Measurements from ENCODE around the gene DACH2.
A peak's percentile ranks its signal among the peaks of the same experiment; 100 is the strongest.

The DACH2 gene

DNA sequence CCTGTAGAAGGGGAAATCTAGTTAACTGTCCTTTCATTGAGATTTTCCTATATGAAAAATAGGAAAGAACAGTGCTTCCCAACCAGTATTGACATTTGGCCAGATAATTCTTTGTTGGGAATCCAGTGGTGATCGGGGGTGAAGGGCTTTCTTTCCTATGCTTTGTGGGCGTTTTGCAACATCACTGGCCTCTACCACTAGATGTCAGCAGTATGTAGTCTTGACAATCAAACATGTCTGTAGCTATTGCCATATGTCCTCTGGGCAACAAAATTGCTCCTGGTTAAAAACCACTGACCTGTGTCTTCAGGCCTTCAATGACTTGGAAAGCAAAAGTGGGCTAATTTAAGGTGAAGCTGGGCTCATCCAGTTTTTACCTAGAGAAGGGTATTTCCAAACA, 658.5 kb downstream of the DACH2 start:
- DNase-seq (ENCODE audit: low read depth, low spot score), result peak; percentile 20

DNA sequence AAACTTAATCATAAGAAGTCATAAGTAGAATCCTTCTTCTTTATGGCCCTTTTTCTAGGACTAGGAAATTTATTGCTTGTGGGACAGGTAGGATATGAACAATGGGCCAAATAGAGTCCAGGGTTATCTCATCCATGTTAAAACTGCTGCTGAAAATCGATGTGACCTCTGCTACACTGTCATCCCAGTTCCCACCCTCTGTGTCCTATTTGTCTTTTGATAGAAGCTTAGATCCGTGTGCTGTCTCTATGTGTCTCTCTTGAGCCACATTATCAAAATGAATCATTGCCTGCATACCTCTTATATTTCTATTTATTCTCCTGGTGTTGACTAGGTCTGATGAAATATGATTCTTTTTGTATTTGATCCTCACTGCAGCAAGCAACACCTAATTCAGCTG, 661.4 kb downstream of the DACH2 start:
- no peak for DNase-seq (ENCODE audit: low read depth, low spot score)

DNA sequence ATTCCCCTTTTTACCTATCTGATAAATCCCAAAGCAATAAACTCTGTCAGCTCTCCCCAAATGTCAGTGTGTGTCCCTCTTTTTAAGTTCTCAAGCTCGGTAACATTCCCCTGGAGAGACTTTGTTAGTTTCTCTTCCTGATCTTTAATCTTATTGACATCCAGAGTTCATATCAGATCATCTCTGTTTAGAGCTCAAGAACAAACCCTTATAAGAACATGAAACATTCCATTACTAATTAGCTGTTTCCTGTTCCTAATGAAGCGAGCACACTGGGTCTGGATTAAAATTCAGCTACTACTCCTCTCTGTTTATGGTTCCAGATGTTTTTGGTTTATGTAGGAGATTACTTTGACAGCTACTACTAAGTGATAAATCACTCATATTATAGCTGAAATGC, 681.5 kb downstream of the DACH2 start:
- no peak for DNase-seq (ENCODE audit: low read depth, low spot score)

DNA sequence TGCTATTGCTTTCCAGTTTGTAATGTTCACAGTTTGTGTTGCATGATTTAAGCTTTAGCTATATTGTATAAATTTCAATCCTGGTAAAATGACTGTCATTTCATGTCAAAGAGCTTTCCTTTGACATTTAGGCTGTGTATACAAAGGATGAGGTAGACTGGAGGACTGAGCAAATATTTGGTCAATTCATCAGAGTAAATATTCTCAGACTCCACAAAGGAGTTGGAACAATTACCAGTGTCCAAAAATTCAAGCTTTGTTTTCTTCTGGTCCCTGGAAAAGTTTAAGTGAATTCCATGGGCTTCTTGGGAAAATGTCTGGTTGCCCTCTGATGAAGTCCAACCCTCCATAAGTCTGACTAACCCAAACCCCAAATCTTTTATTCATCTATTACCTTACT, 682.4 kb downstream of the DACH2 start:
- no peak for DNase-seq (ENCODE audit: low read depth, low spot score)

DNA sequence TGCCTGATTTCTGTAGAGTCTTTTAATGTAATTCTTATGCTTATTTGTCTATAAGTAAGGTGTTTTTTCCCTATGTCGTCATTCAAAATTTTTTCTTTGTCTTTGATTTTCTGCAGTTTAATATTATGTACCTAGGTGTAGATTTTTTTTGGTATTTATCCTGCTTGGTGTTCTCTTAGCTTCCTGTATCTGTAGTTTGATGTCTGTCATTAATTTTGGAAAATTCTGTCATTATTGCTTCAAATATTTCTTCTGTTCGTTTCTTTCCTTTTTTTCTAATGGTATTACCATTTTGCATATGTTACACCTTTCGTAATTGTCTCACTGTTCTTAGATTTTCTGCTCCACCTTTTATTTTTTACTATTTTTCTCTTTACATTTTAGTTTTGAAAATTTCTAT, 696.9 kb downstream of the DACH2 start:
- DNase-seq (ENCODE audit: low read depth, low spot score), result no peak
